AG04450 (cell line): Measurements from ENCODE around the gene MYO1C. TPM values are rescaled to one million over a fixed set of nuclear protein-coding genes. Genes with fewer than 3 reads are reported as not detected.

Source experiments
- CTCF ChIA-PET: fragments of 300-600, 350-600 bp; formaldehyde crosslinking; extraction: SDS; loops from one replicate; lab custom pipeline; 2022; ENCODE audit warnings: antibody characterized with exemption, inconsistent platforms; lab: Charles Lee
- POLR2A ChIA-PET: fragments of 350-600 bp; formaldehyde crosslinking; extraction: SDS; loops from one replicate; lab custom pipeline; 2021; ENCODE audit warnings: antibody characterized with exemption, inconsistent platforms; lab: Yijun Ruan, JAX
- DNase-seq: peaks from one replicate; pipeline ENCODE4 v3.0.0-alpha.2; 2011; ENCODE audit warnings: low read depth, low spot score
- H3K27ac ChIP-seq: one replicate; pipeline ENCODE4 v1.5.1; 2012; ENCODE audit warnings: low read depth, low read length, control low read depth
- H3K27me3 ChIP-seq: one replicate; pipeline ENCODE4 v1.6.0; 2012; ENCODE audit warnings: low read length; ENCODE audit not compliant: control insufficient read depth, insufficient read depth
- H3K4me3 ChIP-seq: 2 replicates; pipeline ENCODE4 v1.5.1; 2011; ENCODE audit warnings: mild to moderate bottlenecking, low read depth, low read length, control low read depth
- H3K9me3 ChIP-seq: 2 replicates; pipeline ENCODE4 v1.5.1; 2012; ENCODE audit warnings: low read length; ENCODE audit not compliant: control insufficient read depth, insufficient read depth
- polyA plus RNA-seq: library from polyadenylated mRNA; depleted of rRNA; stranded (reverse); fragments of >200 nt; gene quantifications from 2 replicates; pipeline ENCODE4 v1.2.3, GENCODE V29; 2011
- TF ChIP-seq, protein P1 (sequence below): IDR thresholded peaks from 2 replicates; pipeline ENCODE4 v1.5.1; 2011; ENCODE audit warnings: low read depth, low read length, control low read depth, inconsistent platforms

MYO1C gene
- polyA plus RNA-seq, 1 experiment, result 147 TPM

DNA sequence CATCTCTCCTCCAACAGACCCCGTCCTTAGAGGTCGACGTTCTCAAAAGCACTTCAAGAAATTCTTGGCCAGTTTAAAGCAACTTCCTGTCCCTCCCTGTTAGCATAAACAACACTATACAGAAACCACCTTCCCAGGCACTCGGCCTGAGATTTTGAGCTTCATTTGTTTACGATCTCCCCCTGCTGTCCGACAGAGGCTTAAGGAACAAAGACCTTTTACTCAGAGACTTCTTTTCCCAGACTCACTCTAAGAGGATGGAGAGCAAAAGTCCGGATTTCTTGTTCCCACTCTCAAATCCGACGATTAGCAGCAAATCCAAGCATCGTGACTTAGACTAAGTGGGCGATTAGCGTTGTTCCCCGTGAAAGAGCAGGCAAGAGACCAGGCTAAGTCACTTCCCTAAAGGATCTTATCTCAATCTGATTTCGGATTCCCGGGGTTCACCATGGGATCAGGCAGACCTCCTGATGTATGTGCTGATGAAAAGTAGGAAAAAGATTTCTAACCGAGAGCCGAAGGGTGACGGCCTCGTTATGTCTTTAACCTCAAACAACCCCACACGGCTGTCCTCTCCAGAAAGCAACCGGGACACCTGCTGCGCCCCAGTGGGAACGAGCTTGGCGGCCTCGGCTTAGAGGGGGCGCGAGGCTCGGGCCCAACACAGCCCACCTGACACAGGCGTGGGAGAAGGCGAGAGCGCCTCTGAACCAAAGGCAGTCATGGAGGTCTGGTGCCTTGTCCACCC is 23.3 kb upstream of the MYO1C start:
- peak; percentile 81 for DNase-seq
- CTCF ChIA-PET, result interaction anchor here (0.5 to 4.1 kb wide), 16 partner anchors 10 to 257 kb away, joined by 3 to 47 read pairs (median 3); partner anchors contain the start of gene MYO1C
- Histone ChIP-seq H3K27me3 (no peaks in the 10 kb centered on the region), H3K27ac (peak overlapping the region; percentile 90), H3K9me3 (no peaks in the 10 kb centered on the region; the same call in 1 of the 2 replicates), H3K4me3 (peak overlapping the region; percentile 97)
- TF ChIP-seq, protein P1, sequence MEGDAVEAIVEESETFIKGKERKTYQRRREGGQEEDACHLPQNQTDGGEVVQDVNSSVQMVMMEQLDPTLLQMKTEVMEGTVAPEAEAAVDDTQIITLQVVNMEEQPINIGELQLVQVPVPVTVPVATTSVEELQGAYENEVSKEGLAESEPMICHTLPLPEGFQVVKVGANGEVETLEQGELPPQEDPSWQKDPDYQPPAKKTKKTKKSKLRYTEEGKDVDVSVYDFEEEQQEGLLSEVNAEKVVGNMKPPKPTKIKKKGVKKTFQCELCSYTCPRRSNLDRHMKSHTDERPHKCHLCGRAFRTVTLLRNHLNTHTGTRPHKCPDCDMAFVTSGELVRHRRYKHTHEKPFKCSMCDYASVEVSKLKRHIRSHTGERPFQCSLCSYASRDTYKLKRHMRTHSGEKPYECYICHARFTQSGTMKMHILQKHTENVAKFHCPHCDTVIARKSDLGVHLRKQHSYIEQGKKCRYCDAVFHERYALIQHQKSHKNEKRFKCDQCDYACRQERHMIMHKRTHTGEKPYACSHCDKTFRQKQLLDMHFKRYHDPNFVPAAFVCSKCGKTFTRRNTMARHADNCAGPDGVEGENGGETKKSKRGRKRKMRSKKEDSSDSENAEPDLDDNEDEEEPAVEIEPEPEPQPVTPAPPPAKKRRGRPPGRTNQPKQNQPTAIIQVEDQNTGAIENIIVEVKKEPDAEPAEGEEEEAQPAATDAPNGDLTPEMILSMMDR, result peak; percentile 75
- POLR2A ChIA-PET, result interaction anchor here (0.6 to 1.4 kb wide), 18 partner anchors 10 to 264 kb away, joined by 3 to 12 read pairs (median 4); partner anchors contain the start of genes PITPNA and YWHAE

DNA sequence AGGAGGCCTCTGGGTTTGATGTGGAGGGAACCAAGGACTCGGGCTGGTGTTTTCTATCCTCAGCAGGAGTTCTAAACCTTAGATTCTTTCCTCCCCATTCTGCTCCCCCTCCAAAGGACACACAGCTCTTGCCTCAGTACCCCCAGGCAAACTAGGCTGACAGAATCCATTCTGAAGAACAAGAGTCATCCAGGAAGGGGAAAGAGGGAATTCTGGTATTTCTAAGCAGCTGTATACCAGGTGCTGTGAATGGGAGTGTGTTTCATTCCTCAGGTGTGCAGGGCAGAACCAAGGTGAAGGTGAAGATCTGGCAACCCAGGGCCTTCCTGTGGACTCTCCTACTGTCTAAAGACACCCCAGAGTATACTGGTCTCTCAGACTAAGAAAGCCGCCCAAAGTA is 19.9 kb upstream of the MYO1C start:
- H3K4me3 ChIP-seq, result no peak overlapping the region
- TF ChIP-seq, protein P1, result no peak
- no peaks in the 10 kb centered on the region; the same call in 1 of the 2 replicates for H3K9me3 ChIP-seq
- no peak overlapping the region for H3K27ac ChIP-seq
- no peaks in the 10 kb centered on the region for H3K27me3 ChIP-seq
- no peak for DNase-seq
- ChIA-PET POLR2A (no interaction called here), CTCF (interaction anchor here (1.6 kb wide), 1 partner anchor 147 kb away, joined by 5 read pairs; no protein-coding TSS in a partner anchor)

DNA sequence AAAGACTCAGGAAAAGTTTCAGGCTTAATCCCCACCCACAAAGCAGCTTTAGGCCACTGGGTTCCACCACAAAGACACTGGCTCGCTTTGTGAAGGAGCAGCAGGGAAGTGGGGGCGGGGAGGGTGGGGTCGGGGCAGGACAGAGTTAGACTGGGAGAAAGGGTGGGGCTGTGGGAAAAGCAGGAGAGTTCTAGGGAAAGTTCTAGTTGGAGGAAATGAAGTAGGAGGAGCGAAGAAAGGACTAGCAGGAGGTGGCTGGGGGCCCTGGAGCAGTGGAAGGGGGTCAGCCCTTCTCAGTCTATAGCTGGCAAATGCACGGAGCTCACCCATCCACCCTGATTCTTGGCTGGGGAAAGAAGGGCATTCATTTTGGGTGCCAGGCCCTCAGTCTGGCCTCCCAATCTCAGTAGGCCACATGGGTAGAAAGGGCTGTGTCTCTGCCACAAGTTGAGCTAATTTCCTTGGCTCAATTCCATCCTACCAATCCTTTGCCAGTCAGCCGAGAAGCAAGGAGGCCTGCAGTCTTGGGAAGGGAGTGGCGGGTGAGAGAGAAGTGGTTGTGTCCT is 19.4 kb upstream of the MYO1C start:
- TF ChIP-seq, protein P1, result no peak
- CTCF ChIA-PET, result interaction anchor here (0.7 to 1.6 kb wide), 3 partner anchors 147 to 238 kb away, joined by 3 to 5 read pairs (median 3); no protein-coding TSS in a partner anchor
- POLR2A ChIA-PET, result no interaction called here
- Histone ChIP-seq H3K4me3 (no peak overlapping the region), H3K27ac (no peak overlapping the region), H3K27me3 (no peaks in the 10 kb centered on the region), H3K9me3 (no peaks in the 10 kb centered on the region; the same call in 1 of the 2 replicates)
- DNase-seq, result no peak

DNA sequence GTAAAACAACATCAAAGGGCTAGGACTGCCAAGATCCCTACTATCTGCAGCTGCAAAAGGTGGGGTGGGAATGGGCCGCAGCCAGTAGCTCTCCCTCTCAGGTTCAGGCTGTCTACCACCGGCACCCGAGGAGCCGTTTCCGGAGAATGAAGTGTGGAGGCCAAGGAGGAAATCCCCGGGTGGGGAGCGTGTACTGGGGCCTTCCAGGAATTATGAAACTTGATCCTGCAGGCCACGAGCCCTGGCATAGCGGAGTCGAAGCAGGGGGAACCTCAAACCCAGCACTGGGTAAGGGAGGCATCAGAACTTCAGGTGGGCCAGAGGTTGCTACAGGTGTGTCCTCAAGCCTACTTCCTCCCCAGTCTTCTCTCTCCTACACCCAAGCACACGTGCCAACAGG is 18.8 kb upstream of the MYO1C start:
- CTCF ChIA-PET, result interaction anchor here (0.7 to 1.1 kb wide), 2 partner anchors 146 to 237 kb away, joined by 3 read pairs; no protein-coding TSS in a partner anchor
- Histone ChIP-seq H3K4me3 (no peak overlapping the region), H3K27me3 (no peaks in the 10 kb centered on the region), H3K9me3 (no peaks in the 10 kb centered on the region; the same call in 1 of the 2 replicates), H3K27ac (no peak overlapping the region)
- POLR2A ChIA-PET, result interaction anchor here (1.1 kb wide), 1 partner anchor 16 kb away, joined by 4 read pairs; no protein-coding TSS in a partner anchor
- DNase-seq, result no peak
- TF ChIP-seq, protein P1, result no peak
